SKM-1 (cell line): ENCODE data around the gene SUMO3.
"Not testable (repeated sequence)": the region's sequence is repeated elsewhere in the genome, so short reads cannot be mapped to it uniquely, and the experiment has no call there.

ENCODE experiments used
- DNase-seq: peaks from one replicate; lab custom pipeline; 2025; ENCODE audit not compliant: unreplicated experiment; lab: John Stamatoyannopoulos, UW

The SUMO3 gene

GRCh38 chr21:44847261-44848056 is 29.6 kb upstream of the SUMO3 start:
- DNase-seq: no peak

- peak; percentile 22 for DNase-seq
Observed at GRCh38 chr21:44846485-44847260, 28.8 kb upstream of the SUMO3 start.

- DNase-seq: no peak
Observed at GRCh38 chr21:44846224-44846484, 28.3 kb upstream of the SUMO3 start.

- DNase-seq: peak; percentile 35
Observed at GRCh38 chr21:44845418-44846223, 27.8 kb upstream of the SUMO3 start.

- DNase-seq: no peak
Observed at GRCh38 chr21:44844256-44844655, 26.4 kb upstream of the SUMO3 start.

GRCh38 chr21:44842721-44843445 is 25.0 kb upstream of the SUMO3 start:
- no peak for DNase-seq

GRCh38 chr21:44842087-44842486 is 24.2 kb upstream of the SUMO3 start:
- DNase-seq: no peak

GRCh38 chr21:44840771-44841170 is 22.9 kb upstream of the SUMO3 start:
- no peak for DNase-seq

- no peak for DNase-seq
Observed at GRCh38 chr21:44838951-44839350, 21.1 kb upstream of the SUMO3 start.

- no peak for DNase-seq
Observed at GRCh38 chr21:44838039-44838895, 20.4 kb upstream of the SUMO3 start.

- no peak for DNase-seq
Observed at GRCh38 chr21:44837537-44837936, 19.7 kb upstream of the SUMO3 start.

- peak; percentile 33 for DNase-seq
Observed at GRCh38 chr21:44836666-44837471, 19.0 kb upstream of the SUMO3 start.

GRCh38 chr21:44836349-44836665 is 18.4 kb upstream of the SUMO3 start:
- DNase-seq: no peak

- DNase-seq: no peak
Observed at GRCh38 chr21:44835647-44835973, 17.7 kb upstream of the SUMO3 start.

- no peak for DNase-seq
Observed at GRCh38 chr21:44834951-44835646, 17.2 kb upstream of the SUMO3 start.

GRCh38 chr21:44834231-44834950 is 16.5 kb upstream of the SUMO3 start:
- no peak for DNase-seq

- DNase-seq: no peak
Observed at GRCh38 chr21:44833663-44834062, 15.8 kb upstream of the SUMO3 start.

- not testable (repeated sequence) for DNase-seq
Observed at GRCh38 chr21:44832516-44833255, 14.8 kb upstream of the SUMO3 start.
